Activated CD8-positive, alpha-beta memory T cell treated with anti-CD3 and anti-CD28 coated beads for 36 hours (primary cell): ENCODE data around the gene KLLN. TPM values are rescaled to one million over a fixed set of nuclear protein-coding genes. Genes with fewer than 3 reads are reported as not detected.

Experiments used
- CTCF ChIA-PET: fragments of 350-600 bp; sonication (Branson Sonifier 250); formaldehyde crosslinking; loops from one replicate; lab custom pipeline; 2021; ENCODE audit warnings: antibody characterized with exemption; lab: Charles Lee
- POLR2A ChIA-PET: fragments of 350-600 bp; sonication (Branson Sonifier 250); formaldehyde crosslinking; loops from one replicate; lab custom pipeline; 2021; ENCODE audit warnings: antibody characterized with exemption; lab: Charles Lee
- total RNA-seq, 2 experiments: library from RNA; stranded (reverse); gene quantifications; one replicate each; pipeline ENCODE4 v1.2.3, GENCODE V29; 2021

The KLLN gene
- total RNA-seq, 2 experiments from 2014 or later: 0.80 to 1.0 TPM

DNA sequence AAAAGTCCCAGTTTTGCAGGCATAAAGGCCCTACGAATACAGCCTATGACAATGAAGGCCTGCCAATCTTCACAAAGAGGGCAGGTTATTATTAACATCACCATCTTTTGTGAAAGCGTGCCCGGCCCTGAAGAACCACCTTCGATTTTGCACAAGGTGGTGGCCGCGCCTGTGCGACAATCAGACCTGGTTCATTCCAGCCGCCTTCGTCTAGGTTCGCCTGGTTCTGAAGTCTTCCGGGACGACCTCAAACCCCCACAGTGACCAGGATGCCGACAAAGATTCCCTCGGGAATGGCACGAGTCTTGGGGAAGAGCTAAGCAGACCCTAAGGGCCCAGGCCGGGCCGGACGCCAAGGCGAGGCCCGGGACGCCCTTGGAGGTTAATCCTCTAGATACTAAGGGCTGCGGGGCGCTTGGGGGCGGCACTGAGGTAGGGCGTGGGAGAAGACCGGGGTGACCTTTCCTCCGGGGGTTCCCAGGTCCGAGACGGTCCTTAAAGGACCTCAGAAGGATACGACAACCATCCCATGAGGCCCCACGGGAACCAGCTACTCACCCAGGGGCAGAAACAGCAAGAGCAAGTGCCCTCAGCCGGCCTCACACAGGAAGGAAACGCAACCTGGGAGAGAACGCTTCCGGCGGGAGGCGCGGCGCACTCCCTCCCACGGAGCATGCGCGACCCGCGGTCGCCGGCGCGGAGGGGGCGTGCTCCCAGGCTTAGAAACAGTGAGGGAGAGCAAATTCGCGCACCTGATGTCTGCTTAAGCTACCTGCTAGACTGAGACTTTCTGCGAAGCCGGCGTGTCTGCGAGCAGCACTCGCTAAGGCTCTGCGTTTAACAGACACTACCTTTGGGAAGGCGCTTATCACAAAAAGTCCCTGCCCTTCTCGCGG is 45.5 kb downstream of the KLLN start, which contains the start of gene ATAD1:
Gene ATAD1, minus strand, starts transcription at position 618 of the 896 bp plus-strand sequence. CDS start 3,627 bp downstream, outside the sequence.
- ChIA-PET POLR2A (interaction anchor here (0.8 to 2.6 kb wide), 8 partner anchors 9 to 55 kb away, joined by 3 to 28 read pairs (median 3); no protein-coding TSS in a partner anchor), CTCF (interaction anchor here (1.0 to 1.7 kb wide), 6 partner anchors 10 to 300 kb away, joined by 4 to 11 read pairs (median 4); partner anchors contain the start of genes KLLN and PTEN)

DNA sequence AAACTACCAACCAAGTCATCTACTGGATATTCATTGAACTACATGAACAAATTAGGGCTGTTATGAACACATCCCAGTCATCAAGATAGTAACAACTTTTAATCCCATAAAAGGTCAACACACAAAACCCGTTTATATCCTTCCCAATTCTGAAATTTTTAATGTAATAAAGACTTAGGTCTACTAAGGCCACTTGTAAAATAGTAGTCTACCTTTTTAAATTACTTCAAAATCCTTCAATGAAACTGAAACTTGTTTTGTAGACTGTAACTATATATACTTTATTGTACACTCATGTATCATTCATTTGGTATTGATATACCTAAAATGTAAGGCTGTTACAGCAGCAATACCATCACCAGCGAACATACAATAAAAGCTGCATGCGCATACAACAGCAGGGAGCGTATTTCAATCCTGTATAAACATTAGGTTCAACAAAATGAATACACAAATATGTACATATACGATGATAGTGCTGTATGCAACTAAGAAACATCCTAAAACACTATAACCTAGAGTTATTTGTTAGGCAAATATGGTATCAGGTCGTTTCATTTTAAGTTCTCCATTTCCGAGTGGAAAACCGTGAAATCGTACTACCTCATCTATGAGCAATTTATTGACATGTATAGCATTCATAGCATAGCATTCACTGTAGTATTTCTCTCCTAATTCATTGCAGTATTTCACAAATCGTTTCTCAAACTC is 46.3 kb downstream of the KLLN start:
- POLR2A ChIA-PET: interaction anchor here (0.8 to 2.6 kb wide), 4 partner anchors 11 to 55 kb away, joined by 3 to 28 read pairs (median 9); no protein-coding TSS in a partner anchor

DNA sequence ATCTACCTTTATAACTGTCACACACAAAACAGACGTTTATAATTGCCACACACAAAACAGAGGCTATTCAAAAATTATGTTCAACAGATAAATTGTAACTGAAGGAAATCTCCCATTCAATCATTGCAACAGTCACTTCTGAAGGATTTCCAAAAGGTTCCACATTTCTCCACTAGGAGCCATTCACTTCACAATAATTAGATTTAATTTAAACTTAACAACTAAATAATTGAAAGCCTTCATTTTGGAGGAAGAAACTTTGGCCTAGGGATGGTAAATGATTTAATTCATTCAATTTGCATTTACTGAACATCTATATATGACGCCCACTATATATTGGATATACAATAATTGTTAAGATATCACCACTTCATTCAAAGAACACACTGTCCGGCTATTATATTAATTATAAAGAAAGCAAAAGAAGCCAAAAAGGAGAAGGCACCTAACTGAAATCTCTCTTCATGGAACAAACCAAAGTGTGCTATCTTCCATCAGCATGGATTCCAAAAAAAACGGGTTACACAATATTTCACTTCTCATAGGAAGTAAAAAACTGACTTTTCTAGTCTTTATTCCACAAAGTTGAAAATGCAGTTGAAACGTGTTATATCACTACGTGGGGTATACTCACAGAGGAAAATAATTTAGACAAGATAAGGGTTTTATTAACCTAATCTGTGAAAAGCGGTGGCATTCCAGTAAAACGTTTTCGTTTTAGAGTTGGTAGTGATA is 47.0 kb downstream of the KLLN start:
- ChIA-PET POLR2A (no interaction called here), CTCF (interaction anchor here (1.4 kb wide), 1 partner anchor 12 kb away, joined by 3 read pairs; no protein-coding TSS in a partner anchor)

More for the DNA sequence above, 46.3 kb downstream of the KLLN start:
- CTCF ChIA-PET: interaction anchor here (1.2 kb wide), 1 partner anchor 12 kb away, joined by 6 read pairs; no protein-coding TSS in a partner anchor

Other genes with a start within 250 kb of the KLLN start
- under 1 TPM; 0.04 to 0.11 TPM for gene PAPSS2, start 203.7 kb downstream of the KLLN start, total RNA-seq
- gene ATAD1, start 45.3 kb downstream of the KLLN start, total RNA-seq: 10 to 100 TPM; 57.7 to 60.1 TPM
- gene PTEN, start 92 bp upstream of the KLLN start, total RNA-seq: 10 to 100 TPM; 42.4 to 48.0 TPM